Astrocyte (in vitro differentiated cells and primary cell): ENCODE measurements around the gene HM13. TPM values are rescaled to one million over a fixed set of nuclear protein-coding genes. Genes with fewer than 3 reads are reported as not detected.

Source experiments
- DNase-seq: peaks from one replicate; pipeline ENCODE4 v3.0.0-alpha.2; 2010; ENCODE audit warnings: low read depth
- FAIRE-seq: peaks from 2 replicates; lab custom pipeline; 2011; peaks lifted over from hg19 to GRCh38; lab: Jason Lieb, UNC
- H2AFZ ChIP-seq: 2 replicates; pipeline ENCODE4 v1.6.0; 2012; ENCODE audit warnings: low read depth, low read length, inconsistent platforms
- H3K27ac ChIP-seq: 2 replicates; pipeline ENCODE4 v1.5.1; 2011; ENCODE audit warnings: low read depth, low read length, inconsistent platforms
- H3K27me3 ChIP-seq: 2 replicates; pipeline ENCODE4 v1.6.0; 2011; ENCODE audit warnings: low read length, inconsistent platforms; ENCODE audit not compliant: insufficient read depth
- H3K36me3 ChIP-seq: 2 replicates; pipeline ENCODE4 v1.5.1; 2011; ENCODE audit warnings: low read length, inconsistent platforms; ENCODE audit not compliant: insufficient read depth
- H3K4me1 ChIP-seq: 2 replicates; pipeline ENCODE4 v1.5.1; 2011; ENCODE audit warnings: low read length, inconsistent platforms; ENCODE audit not compliant: insufficient read depth
- H3K4me2 ChIP-seq: 2 replicates; pipeline ENCODE4 v1.6.0; 2012; ENCODE audit warnings: low read length, inconsistent platforms
- H3K4me3 ChIP-seq: 2 replicates; pipeline ENCODE4 v1.5.1; 2011; ENCODE audit warnings: low read depth, mild to moderate bottlenecking, low read length, inconsistent platforms; ENCODE audit not compliant: insufficient read depth
- H3K79me2 ChIP-seq: 2 replicates; pipeline ENCODE4 v1.6.0; 2012; ENCODE audit warnings: mild to moderate bottlenecking, low read length, inconsistent platforms; ENCODE audit not compliant: insufficient read depth
- H3K9ac ChIP-seq: 2 replicates; pipeline ENCODE4 v1.6.0; 2012; ENCODE audit warnings: mild to moderate bottlenecking, low read length, inconsistent platforms
- H3K9me3 ChIP-seq: 2 replicates; pipeline ENCODE4 v1.5.1; 2012; ENCODE audit warnings: low read depth, mild to moderate bottlenecking, low read length, inconsistent platforms; ENCODE audit not compliant: insufficient read depth
- H4K20me1 ChIP-seq: 2 replicates; pipeline ENCODE4 v1.6.0; 2012; ENCODE audit warnings: low read length, inconsistent platforms; ENCODE audit not compliant: insufficient read depth
- H3K27ac Mint-ChIP-seq: one replicate; pipeline ENCODE4 v1.8.0; 2021; ENCODE audit warnings: mild to moderate bottlenecking, mixed read lengths; ENCODE audit not compliant: unreplicated experiment
- H3K27me3 Mint-ChIP-seq: one replicate; pipeline ENCODE4 v1.8.0; 2021; ENCODE audit warnings: low read depth, mixed read lengths; ENCODE audit not compliant: unreplicated experiment
- H3K36me3 Mint-ChIP-seq: one replicate; pipeline ENCODE4 v1.8.0; 2021; ENCODE audit warnings: low read depth, mixed read lengths; ENCODE audit not compliant: unreplicated experiment
- H3K4me1 Mint-ChIP-seq: one replicate; pipeline ENCODE4 v1.8.0; 2021; ENCODE audit warnings: low read depth, mixed read lengths; ENCODE audit not compliant: unreplicated experiment
- H3K4me3 Mint-ChIP-seq: one replicate; pipeline ENCODE4 v1.8.0; 2021; ENCODE audit warnings: mild to moderate bottlenecking, moderate library complexity, mixed read lengths; ENCODE audit not compliant: unreplicated experiment
- H3K9me3 Mint-ChIP-seq: one replicate; pipeline ENCODE4 v1.8.0; 2021; ENCODE audit warnings: mild to moderate bottlenecking, mixed read lengths; ENCODE audit not compliant: unreplicated experiment
- CTCF ChIP-seq: IDR thresholded peaks from 2 replicates; pipeline ENCODE4 v1.5.1; 2011; ENCODE audit warnings: low read depth, mild to moderate bottlenecking, inconsistent platforms, low read length, moderate library complexity; ENCODE audit not compliant: insufficient read depth
- EZH2 ChIP-seq: IDR thresholded peaks from 2 replicates; pipeline ENCODE4 v1.6.1; 2012; ENCODE audit warnings: mild to moderate bottlenecking, low read length, inconsistent platforms; ENCODE audit not compliant: insufficient read depth
- total RNA-seq: library from RNA; stranded (reverse); gene quantifications from 2 replicates; pipeline ENCODE4 v1.2.1, GENCODE V29; 2021

HM13 gene
- total RNA-seq, 1 donor from 2014 or later: 399 TPM

GRCh38 chr20:31547017-31547675 lies 32.9 kb downstream of the HM13 start:
- H3K27ac Mint-ChIP-seq: peak overlapping the region; percentile 96
- no peaks in the 10 kb centered on the region for H3K9me3 Mint-ChIP-seq

GRCh38 chr20:31547720-31548298 lies 33.6 kb downstream of the HM13 start:
- peak overlapping the region; percentile 53 for H3K4me3 ChIP-seq
- H3K4me2 ChIP-seq: peak overlapping the region; percentile 78
- Mint-ChIP-seq H3K4me3 (peak overlapping the region; percentile 76), H3K9me3 (no peaks in the 10 kb centered on the region), H3K36me3 (peaks cover 62% of the 10 kb centered on the region), H3K4me1 (peaks cover 65% of the 10 kb centered on the region), H3K27ac (peak overlapping the region; percentile 96), H3K27me3 (no peaks in the 10 kb centered on the region)
- H3K9ac ChIP-seq: peak overlapping the region; percentile 87
- no peaks in the 10 kb centered on the region for H3K9me3 ChIP-seq
- H3K27ac ChIP-seq: peak overlapping the region; percentile 97
- H3K79me2 ChIP-seq: peaks cover 42% of the 10 kb centered on the region
- FAIRE-seq: no peak
- DNase-seq: no peak
- H4K20me1 ChIP-seq: peaks cover 14% of the 10 kb centered on the region
- H3K36me3 ChIP-seq: peaks cover 39% of the 10 kb centered on the region
- no peaks in the 10 kb centered on the region for H3K27me3 ChIP-seq
- H2AFZ ChIP-seq: no peak overlapping the region
- TF ChIP-seq CTCF (no peak), EZH2 (no peak)
- H3K4me1 ChIP-seq: peaks cover 46% of the 10 kb centered on the region

More at GRCh38 chr20:31547017-31547675, 32.9 kb downstream of the HM13 start:
- FAIRE-seq (no peak), DNase-seq (peak; percentile 88)
- peaks cover 66% of the 10 kb centered on the region for H3K4me1 Mint-ChIP-seq
- peaks cover 68% of the 10 kb centered on the region for H3K36me3 Mint-ChIP-seq
- H3K27me3 Mint-ChIP-seq: no peaks in the 10 kb centered on the region
- peak overlapping the region; percentile 78 for H3K4me2 ChIP-seq
- peak overlapping the region; percentile 78 for H2AFZ ChIP-seq
- TF ChIP-seq EZH2: no peak
- no peak for TF ChIP-seq CTCF
- H3K9me3 ChIP-seq: no peaks in the 10 kb centered on the region
- H3K9ac ChIP-seq: peak overlapping the region; percentile 87
- peaks cover 51% of the 10 kb centered on the region for H3K4me1 ChIP-seq
- H3K4me3 Mint-ChIP-seq: peak overlapping the region; percentile 76
- H3K27ac ChIP-seq: peak overlapping the region; percentile 97
- peaks cover 14% of the 10 kb centered on the region for H4K20me1 ChIP-seq
- H3K79me2 ChIP-seq: peaks cover 42% of the 10 kb centered on the region
- peak overlapping the region; percentile 53 for H3K4me3 ChIP-seq
- H3K36me3 ChIP-seq: peaks cover 38% of the 10 kb centered on the region
- H3K27me3 ChIP-seq: no peaks in the 10 kb centered on the region
